ENCODE measurements around the gene SYT6.
"Not testable (repeated sequence)": the region's sequence is repeated elsewhere in the genome, so short reads cannot be mapped to it uniquely, and the experiment has no call there.

Gene SYT6

GRCh38 chr1:114090738-114091505 is 62.7 kb downstream of the SYT6 start:
- DNase-seq: no peak

GRCh38 chr1:114089502-114090138 is 64.0 kb downstream of the SYT6 start:
- no peak for DNase-seq

- DNase-seq: no peak
Measured at GRCh38 chr1:114088392-114089299, 65.0 kb downstream of the SYT6 start.

GRCh38 chr1:114087495-114087894 is 66.2 kb downstream of the SYT6 start:
- DNase-seq: no peak

- no peak for DNase-seq
Measured at GRCh38 chr1:114086601-114087368, 66.9 kb downstream of the SYT6 start.

- no peak for DNase-seq
Measured at GRCh38 chr1:114082867-114083585, 70.6 kb downstream of the SYT6 start.

- no peak for DNase-seq
Measured at GRCh38 chr1:114082304-114082630, 71.4 kb downstream of the SYT6 start.

- no peak for DNase-seq
Measured at GRCh38 chr1:114081437-114082303, 72.0 kb downstream of the SYT6 start.

GRCh38 chr1:114080511-114081436 is 72.9 kb downstream of the SYT6 start:
- DNase-seq: no peak

- no peak for DNase-seq
Measured at GRCh38 chr1:114079596-114080190, 74.0 kb downstream of the SYT6 start.

- DNase-seq: no peak
Measured at GRCh38 chr1:114078116-114078515, 75.6 kb downstream of the SYT6 start.

GRCh38 chr1:114077188-114077587 is 76.5 kb downstream of the SYT6 start:
- no peak for DNase-seq

GRCh38 chr1:114076308-114076707 is 77.4 kb downstream of the SYT6 start:
- no peak for DNase-seq

- DNase-seq: no peak
Measured at GRCh38 chr1:114075546-114076242, 78.0 kb downstream of the SYT6 start.

GRCh38 chr1:114075105-114075504 is 78.6 kb downstream of the SYT6 start:
- DNase-seq: no peak

GRCh38 chr1:114072246-114072645 is 81.4 kb downstream of the SYT6 start:
- DNase-seq: no peak

GRCh38 chr1:114069762-114070161 is 83.9 kb downstream of the SYT6 start:
- not testable (repeated sequence) for DNase-seq

- DNase-seq: not testable (repeated sequence)
Measured at GRCh38 chr1:114068684-114069083, 85.0 kb downstream of the SYT6 start.

- not testable (repeated sequence) for DNase-seq
Measured at GRCh38 chr1:114065671-114066070, 88.0 kb downstream of the SYT6 start.
